VCaP (cell line): ENCODE measurements around the gene CMTM5.
"Not testable (repeated sequence)": the region's sequence is repeated elsewhere in the genome, so short reads cannot be mapped to it uniquely, and the experiment has no call there.

Experiments used
- H3K27ac ChIP-seq: fragments of 450-650 bp; 2 replicates; pipeline ENCODE4 v1.5.1; 2017
- CTCF ChIP-seq: fragments of 450-650 bp; conservative IDR thresholded peaks from 2 replicates; pipeline ENCODE4 v1.5.1; 2017; ENCODE audit warnings: mild to moderate bottlenecking, moderate library complexity

Gene CMTM5

GRCh38 chr14:23398348-23398747 lies 21.5 kb downstream of the CMTM5 start:
- TF ChIP-seq CTCF, result no peak

GRCh38 chr14:23399136-23399535 lies 22.3 kb downstream of the CMTM5 start:
- TF ChIP-seq CTCF, result no peak
- no peak overlapping the region for H3K27ac ChIP-seq

More at GRCh38 chr14:23398348-23398747, 21.5 kb downstream of the CMTM5 start:
- H3K27ac ChIP-seq, result no peak overlapping the region

GRCh38 chr14:23399591-23399990 lies 22.7 kb downstream of the CMTM5 start:
- TF ChIP-seq CTCF, result no peak
- no peak overlapping the region for H3K27ac ChIP-seq

- H3K27ac ChIP-seq, result not testable (repeated sequence)
Observed at GRCh38 chr14:23400496-23401149, 23.8 kb downstream of the CMTM5 start.

GRCh38 chr14:23401291-23401690 lies 24.4 kb downstream of the CMTM5 start:
- H3K27ac ChIP-seq, result no peak overlapping the region

GRCh38 chr14:23402296-23403138 lies 25.7 kb downstream of the CMTM5 start:
- no peak for TF ChIP-seq CTCF
- H3K27ac ChIP-seq, result no peak overlapping the region

More at GRCh38 chr14:23401291-23401690, 24.4 kb downstream of the CMTM5 start:
- no peak for TF ChIP-seq CTCF

- H3K27ac ChIP-seq, result no peak overlapping the region
- no peak for TF ChIP-seq CTCF
Observed at GRCh38 chr14:23403139-23403438, 26.2 kb downstream of the CMTM5 start.

GRCh38 chr14:23403908-23404307 lies 27.1 kb downstream of the CMTM5 start:
- TF ChIP-seq CTCF, result no peak
- H3K27ac ChIP-seq, result no peak overlapping the region
